T-helper 17 cell (primary cell): ENCODE data around the gene CELSR3. TPM values are rescaled to one million over a fixed set of nuclear protein-coding genes. Genes with fewer than 3 reads are reported as not detected.

ENCODE experiments used
- ATAC-seq: fragments of 150-1000 bp; cut with Tn5 transposase; 2 replicates; pipeline ENCODE4 v1.10.0; 2021; ENCODE audit warnings: mild to moderate bottlenecking, moderate library complexity
- DNase-seq, 3 donors: peaks; one replicate each; pipeline versions ENCODE4 v3.0.0 to v3.0.0-alpha.2; 2020 to 2021
- H3K9me3 ChIP-seq: one replicate; pipeline ENCODE4 v1.7.0; 2013; ENCODE audit warnings: low read length, mild to moderate bottlenecking; ENCODE audit not compliant: control insufficient read depth, poor library complexity, severe bottlenecking
- H3K27ac Mint-ChIP-seq: one replicate; pipeline ENCODE4 v1.8.0; 2022; ENCODE audit warnings: mild to moderate bottlenecking, moderate library complexity, mixed read lengths
- H3K27me3 Mint-ChIP-seq: one replicate; pipeline ENCODE4 v1.8.0; 2022; ENCODE audit warnings: mixed read lengths
- H3K36me3 Mint-ChIP-seq: one replicate; pipeline ENCODE4 v1.8.0; 2022; ENCODE audit warnings: low read depth, mixed read lengths
- H3K4me1 Mint-ChIP-seq: one replicate; pipeline ENCODE4 v1.8.0; 2022; ENCODE audit warnings: mild to moderate bottlenecking, mixed read lengths
- H3K4me3 Mint-ChIP-seq: one replicate; pipeline ENCODE4 v1.8.0; 2022; ENCODE audit warnings: mild to moderate bottlenecking, moderate library complexity, mixed read lengths
- total RNA-seq, 4 donors: library from RNA in 2 of 4; stranded (reverse) in 2 of 4; gene quantifications; one replicate each; pipeline ENCODE4 v1.2.3 and lab custom pipeline; 2022 to 2026

The CELSR3 gene
- total RNA-seq, 2 donors from 2014 or later = 6.0 to 6.9 TPM

DNA sequence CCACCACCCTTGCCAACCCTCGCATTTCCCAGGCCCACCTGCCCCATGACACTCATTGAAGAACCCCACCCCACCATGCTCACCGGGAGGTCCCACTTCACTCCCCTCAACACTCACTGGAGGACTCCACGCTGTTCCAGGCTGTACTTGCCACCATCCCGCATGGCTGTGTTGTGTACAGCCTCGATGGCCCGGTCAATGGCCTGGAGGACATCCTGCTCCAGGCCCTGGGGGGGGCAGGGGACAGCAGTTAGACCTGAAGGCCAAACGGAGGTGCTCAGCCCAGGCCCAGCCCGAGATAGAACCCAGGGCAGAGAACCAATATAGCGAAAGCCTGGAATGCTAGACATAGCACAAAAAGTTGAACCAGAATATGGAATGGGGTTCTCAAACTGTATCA lies 20.1 kb upstream of the CELSR3 start:
- H3K9me3 ChIP-seq = no peaks in the 10 kb centered on the region
- DNase-seq (no peak), ATAC-seq (no peak)
- Mint-ChIP-seq H3K27me3 (no peaks in the 10 kb centered on the region), H3K36me3 (peaks cover 6% of the 10 kb centered on the region), H3K4me3 (no peak overlapping the region), H3K27ac (peak overlapping the region; percentile 41), H3K4me1 (peaks cover 32% of the 10 kb centered on the region)

DNA sequence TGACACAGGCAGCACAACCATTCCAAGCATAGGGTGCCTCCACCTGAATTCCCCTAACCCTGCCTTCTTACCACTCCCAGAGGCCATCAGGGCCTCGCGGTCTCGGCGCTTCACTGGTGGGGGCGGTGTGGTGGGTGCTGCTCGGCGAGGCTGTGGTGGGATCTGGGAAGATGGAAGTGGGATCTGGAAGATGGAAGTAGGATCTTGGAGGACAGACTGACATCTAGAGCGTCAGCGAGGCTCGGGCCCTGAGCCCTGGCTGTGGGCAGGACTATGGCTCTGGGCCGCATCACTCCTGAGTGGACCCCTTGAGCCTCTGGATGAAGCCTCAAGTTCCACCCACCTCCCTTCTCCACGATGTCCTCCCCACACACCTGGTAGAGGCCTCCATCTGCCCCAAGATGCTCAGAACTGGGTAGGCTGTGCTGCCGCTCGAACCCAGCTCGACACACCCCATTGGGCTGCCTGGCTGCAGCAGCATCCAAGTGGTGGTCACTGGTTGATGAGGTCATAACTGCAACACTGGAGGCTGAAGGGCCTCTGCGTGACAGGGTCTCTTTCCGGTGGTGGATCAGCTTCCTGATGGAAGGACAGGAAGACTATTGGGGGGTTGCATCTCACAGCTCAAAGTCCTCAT lies 19.4 kb upstream of the CELSR3 start:
- ATAC-seq (no peak), DNase-seq (no peak)
- Mint-ChIP-seq H3K27ac (no peak overlapping the region), H3K36me3 (peaks cover 12% of the 10 kb centered on the region), H3K27me3 (no peaks in the 10 kb centered on the region), H3K4me3 (no peak overlapping the region), H3K4me1 (peaks cover 35% of the 10 kb centered on the region)
- H3K9me3 ChIP-seq = no peaks in the 10 kb centered on the region

DNA sequence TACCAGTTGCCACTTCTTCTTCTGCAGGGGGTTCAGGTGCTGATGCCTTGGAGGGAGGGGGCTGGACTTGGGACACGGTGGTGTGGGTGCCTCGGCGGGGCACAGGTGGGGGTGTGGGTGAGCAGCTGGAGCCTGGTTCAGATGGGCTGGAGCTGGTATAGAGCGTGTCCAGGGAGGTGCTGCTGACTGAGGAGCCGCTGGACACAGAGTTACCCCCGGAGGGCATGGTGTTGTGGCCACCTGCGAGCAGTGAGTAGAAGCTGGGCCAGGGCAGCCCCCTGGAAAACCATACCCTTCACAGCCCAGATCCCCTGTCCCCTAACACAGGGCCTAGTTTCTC lies 18.8 kb upstream of the CELSR3 start:
- Mint-ChIP-seq H3K4me1 (peaks cover 33% of the 10 kb centered on the region), H3K27me3 (no peaks in the 10 kb centered on the region), H3K27ac (no peak overlapping the region), H3K4me3 (no peak overlapping the region), H3K36me3 (peaks cover 12% of the 10 kb centered on the region)
- ATAC-seq (no peak), DNase-seq (no peak)
- H3K9me3 ChIP-seq = no peaks in the 10 kb centered on the region

DNA sequence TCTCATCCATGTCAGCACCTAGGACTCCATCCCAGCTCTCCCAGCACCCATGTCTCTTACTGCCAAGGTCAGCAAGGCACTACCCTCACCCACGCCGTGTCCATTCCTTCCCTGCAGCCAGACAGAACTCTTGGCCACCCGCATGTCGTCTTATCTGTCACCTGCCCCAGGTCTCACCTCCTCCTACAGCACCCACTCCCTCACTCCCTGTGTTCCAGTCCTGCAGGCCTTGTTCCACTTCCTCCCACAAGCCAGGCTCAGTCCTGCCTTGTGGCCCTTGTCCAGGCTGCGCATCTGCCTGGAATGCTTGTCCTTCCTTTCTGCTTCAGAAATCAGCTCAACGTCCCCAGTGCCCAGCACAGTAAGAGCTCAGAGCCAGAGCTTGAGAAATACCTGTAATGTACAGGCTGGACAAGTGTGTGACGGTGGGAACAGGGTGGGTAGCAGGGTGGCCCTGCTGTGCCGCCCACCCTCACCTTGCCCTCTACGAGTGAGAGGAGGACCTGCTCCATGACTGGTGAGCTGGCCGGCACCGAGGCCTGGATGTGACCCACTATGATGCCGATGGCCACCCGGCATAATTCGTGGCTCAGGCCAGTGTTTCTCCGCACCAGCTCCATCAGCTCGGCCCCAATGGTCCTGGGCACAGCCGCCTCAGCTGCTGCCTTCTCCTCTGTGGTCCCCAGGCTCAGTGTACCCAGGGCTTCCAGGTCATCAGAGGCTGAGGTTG lies 18.3 kb upstream of the CELSR3 start:
- no peaks in the 10 kb centered on the region for H3K27me3 Mint-ChIP-seq
- H3K9me3 ChIP-seq = no peaks in the 10 kb centered on the region
- peaks cover 32% of the 10 kb centered on the region for H3K4me1 Mint-ChIP-seq
- no peak overlapping the region for H3K27ac Mint-ChIP-seq
- no peak for DNase-seq
- ATAC-seq = no peak
- H3K4me3 Mint-ChIP-seq = no peak overlapping the region
- H3K36me3 Mint-ChIP-seq = peaks cover 12% of the 10 kb centered on the region

DNA sequence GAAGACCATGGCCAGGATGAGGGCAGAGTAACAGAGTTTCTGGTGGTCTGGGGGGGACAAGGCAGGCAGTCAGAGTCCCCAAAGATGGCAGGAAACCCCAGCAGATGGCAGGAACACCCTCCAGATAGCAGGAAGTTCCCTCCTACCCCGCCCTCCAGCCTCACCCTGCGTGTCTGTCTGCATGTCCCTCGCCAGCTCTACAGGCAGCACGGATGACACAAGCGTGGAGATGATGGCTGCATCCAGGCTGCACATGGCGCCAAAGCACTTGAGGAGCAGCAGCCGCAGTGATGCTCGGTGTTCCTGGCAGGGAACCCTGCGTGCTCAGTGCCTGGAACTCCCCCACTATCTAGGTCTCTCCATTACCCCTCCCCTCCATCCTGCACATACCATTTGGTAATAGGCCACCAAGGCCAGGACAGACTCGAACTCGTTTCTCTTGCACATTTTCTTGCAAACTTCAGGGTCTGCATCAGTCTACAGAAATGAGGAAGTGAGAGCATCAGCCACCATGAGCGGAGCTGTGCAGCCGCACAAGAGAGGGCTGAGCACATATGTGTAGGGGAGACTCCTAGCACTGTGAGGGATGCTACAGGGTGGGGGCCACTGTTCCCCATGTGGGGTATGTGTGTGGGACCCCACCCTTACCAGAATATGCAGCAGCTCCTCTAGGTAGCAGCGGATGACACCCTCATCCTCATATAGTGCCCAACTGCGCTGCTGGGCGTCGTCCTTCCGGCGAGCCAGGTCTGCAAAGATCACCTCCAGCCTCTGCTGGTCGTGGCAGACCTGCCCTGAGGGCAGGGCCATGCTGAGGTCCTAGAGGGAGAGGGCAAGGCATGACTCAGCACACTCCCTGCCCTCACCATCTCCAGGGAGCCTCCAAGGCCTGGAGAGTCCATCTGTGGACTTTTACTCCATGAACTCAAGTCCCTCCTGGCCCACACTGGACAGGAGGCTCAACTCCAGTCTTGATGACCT lies 17.0 kb upstream of the CELSR3 start:
- no peak overlapping the region for H3K27ac Mint-ChIP-seq
- DNase-seq (no peak), ATAC-seq (peak; percentile 37)
- H3K4me3 Mint-ChIP-seq = no peak overlapping the region
- H3K36me3 Mint-ChIP-seq = peaks cover 16% of the 10 kb centered on the region
- peaks cover 28% of the 10 kb centered on the region for H3K4me1 Mint-ChIP-seq
- H3K27me3 Mint-ChIP-seq = no peaks in the 10 kb centered on the region
- H3K9me3 ChIP-seq = no peaks in the 10 kb centered on the region

DNA sequence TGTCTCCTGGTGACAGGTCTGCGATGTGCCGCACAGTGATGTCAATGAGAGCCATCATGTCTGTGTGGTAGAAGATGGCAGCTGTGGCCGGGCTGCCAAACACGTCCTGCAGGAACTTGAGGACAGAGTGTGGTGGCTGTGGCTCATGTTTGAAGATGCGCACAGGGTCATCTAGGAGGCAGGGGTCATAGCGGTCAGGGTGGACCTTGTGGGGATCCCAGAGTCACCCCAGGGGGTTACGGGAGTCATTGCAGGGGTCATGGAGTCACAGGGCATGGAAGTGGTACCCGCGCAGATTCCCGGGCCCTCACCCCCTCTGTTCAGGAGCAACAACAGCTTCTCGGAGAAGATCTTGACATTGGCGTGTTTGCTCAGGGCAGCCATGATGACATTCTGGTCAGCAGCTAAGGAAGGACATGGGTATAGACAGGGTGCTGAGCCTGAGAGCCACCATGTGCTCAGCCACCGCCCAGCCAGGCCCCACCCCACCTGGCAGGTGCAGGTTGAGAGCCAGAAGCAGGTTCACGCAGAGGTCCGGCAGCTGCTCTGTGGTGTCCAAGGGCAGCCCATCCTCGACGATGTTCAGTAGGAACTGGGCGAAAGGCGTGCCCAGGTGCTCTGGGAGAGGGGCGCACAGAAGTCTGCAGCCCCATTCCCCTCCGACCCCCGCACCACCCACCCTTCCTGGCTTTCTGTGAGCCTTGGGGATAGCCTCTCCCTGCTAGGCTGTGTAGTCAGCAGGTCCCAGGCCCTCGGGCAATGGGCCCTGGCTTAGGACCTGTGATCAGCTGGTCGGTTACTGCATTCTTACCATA lies 16.1 kb upstream of the CELSR3 start:
- Mint-ChIP-seq H3K4me1 (peaks cover 22% of the 10 kb centered on the region), H3K4me3 (no peak overlapping the region), H3K36me3 (peaks cover 16% of the 10 kb centered on the region), H3K27ac (no peak overlapping the region), H3K27me3 (no peaks in the 10 kb centered on the region)
- DNase-seq (no peak), ATAC-seq (no peak)
- no peaks in the 10 kb centered on the region for H3K9me3 ChIP-seq

DNA sequence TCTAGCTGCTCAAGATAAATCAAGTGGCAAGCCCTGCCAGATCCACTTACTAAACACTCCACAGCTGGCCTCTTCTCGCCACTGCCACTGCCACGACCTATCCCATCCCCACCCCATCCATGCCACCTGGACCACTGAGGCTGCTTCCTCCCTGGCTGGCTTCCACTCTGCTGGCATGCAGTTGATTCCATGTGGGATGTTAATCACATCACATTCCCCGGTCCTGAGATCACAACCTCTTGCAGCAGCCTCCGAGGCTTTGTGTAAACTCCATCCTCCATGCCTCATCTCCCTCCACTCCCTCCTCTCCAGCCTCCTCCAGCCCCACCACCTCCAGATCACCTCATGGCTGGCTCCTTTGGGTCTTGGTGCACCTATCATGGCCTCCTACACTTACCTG lies 15.4 kb upstream of the CELSR3 start:
- Mint-ChIP-seq H3K4me3 (no peak overlapping the region), H3K4me1 (peaks cover 21% of the 10 kb centered on the region), H3K36me3 (peaks cover 16% of the 10 kb centered on the region), H3K27me3 (no peaks in the 10 kb centered on the region), H3K27ac (peak overlapping the region; percentile 22)
- DNase-seq (no peak), ATAC-seq (no peak)
- H3K9me3 ChIP-seq = no peaks in the 10 kb centered on the region

DNA sequence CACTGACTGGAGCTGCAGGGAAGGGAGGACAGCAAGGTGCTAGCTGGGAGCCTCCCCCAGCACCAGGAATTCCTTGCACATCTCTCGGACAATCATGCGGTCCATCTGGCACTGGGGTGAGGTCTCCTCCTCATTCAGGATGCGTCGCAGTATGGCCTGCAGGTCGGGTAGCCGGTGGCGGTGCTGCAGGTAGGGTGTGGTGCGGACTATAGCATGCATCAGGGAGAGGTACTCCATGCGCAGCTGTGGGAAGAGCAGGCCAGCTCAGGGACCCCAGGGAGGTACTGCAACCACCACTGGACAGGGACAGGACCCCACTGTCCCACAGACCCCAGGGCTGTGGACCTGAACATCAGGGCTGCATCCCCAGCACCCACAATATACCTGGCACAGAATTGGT lies 11.8 kb upstream of the CELSR3 start:
- no peak for ATAC-seq
- no peaks in the 10 kb centered on the region for H3K9me3 ChIP-seq
- peaks cover 11% of the 10 kb centered on the region for H3K4me1 Mint-ChIP-seq
- H3K27me3 Mint-ChIP-seq = no peaks in the 10 kb centered on the region
- H3K36me3 Mint-ChIP-seq = peaks cover 11% of the 10 kb centered on the region
- peak overlapping the region; percentile 53 for H3K27ac Mint-ChIP-seq
- H3K4me3 Mint-ChIP-seq = no peak overlapping the region
- DNase-seq = no peak

DNA sequence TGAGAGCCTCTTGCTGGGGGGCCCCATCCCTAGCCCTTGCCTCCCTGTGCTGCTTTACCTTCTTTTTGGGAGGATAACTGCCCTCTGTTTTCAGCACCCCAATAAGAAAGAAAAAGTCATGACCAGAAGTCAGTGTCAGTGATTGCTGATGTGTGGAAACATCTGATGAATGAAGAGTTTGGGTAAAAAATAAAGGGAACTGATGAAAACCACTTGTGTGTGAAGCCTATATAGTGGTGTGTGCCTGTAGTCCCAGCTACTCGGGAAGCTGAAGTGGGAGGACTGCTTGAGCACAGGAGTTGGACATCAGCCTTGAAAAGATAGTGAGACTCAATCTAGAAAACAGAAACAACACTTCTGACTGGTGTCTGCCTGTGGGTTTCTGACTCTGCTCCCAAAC lies 9.8 kb upstream of the CELSR3 start:
- ATAC-seq = no peak
- Mint-ChIP-seq H3K4me3 (no peak overlapping the region), H3K36me3 (peaks cover 7% of the 10 kb centered on the region)

DNA sequence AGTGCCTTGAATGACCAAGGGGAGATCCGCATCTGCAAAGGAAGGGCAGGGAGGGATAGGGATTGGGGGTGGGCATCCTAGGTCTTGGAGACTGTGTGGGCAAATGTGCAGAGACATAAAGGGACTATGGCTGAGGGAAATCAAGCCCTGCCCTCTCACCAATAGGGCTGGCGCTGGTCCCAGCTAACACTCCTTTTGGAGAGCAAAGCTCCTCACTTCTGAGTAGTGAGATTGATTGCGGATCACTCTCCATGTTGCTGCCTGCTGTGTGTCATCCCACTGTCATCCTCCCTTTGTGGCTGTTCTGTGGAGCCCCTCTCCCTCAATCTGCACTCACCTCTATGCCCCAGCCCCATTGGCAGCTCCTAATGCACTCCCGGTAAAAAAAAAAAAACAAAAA lies 2.2 kb upstream of the CELSR3 start:
- DNase-seq (no peak), ATAC-seq (no peak)
- H3K4me3 Mint-ChIP-seq = no peak overlapping the region
- peaks cover 8% of the 10 kb centered on the region for H3K4me1 Mint-ChIP-seq
- H3K27ac Mint-ChIP-seq = peak overlapping the region; percentile 67
- H3K9me3 ChIP-seq = no peaks in the 10 kb centered on the region
- H3K27me3 Mint-ChIP-seq = peaks cover 11% of the 10 kb centered on the region
- H3K36me3 Mint-ChIP-seq = no peaks in the 10 kb centered on the region

More for the DNA sequence above, 9.8 kb upstream of the CELSR3 start:
- H3K4me1 Mint-ChIP-seq = peaks cover 9% of the 10 kb centered on the region
- no peaks in the 10 kb centered on the region for H3K27me3 Mint-ChIP-seq
- H3K27ac Mint-ChIP-seq = peak overlapping the region; percentile 54
- H3K9me3 ChIP-seq = no peaks in the 10 kb centered on the region
- DNase-seq = no peak

DNA sequence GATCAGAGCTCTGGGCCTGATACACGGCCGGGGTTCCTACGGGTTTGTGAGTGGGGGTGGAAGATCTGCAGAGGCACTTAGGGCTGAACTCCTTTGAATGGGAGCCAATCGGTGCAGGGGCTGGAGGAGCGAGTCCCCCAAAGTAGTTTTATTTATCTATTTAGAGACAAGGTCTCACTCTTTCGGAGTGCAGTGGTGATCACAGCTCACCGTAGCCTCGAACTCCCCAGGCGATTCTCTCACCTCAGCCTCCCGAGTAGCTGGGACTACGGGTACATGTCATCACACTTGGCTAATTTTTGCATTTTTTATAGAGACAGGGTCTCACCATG lies 1.6 kb upstream of the CELSR3 start:
- ATAC-seq (no peak), DNase-seq (no peak)
- Mint-ChIP-seq H3K36me3 (no peaks in the 10 kb centered on the region), H3K27me3 (peaks cover 11% of the 10 kb centered on the region), H3K27ac (peak overlapping the region; percentile 67), H3K4me1 (peaks cover 8% of the 10 kb centered on the region), H3K4me3 (peak overlapping the region; percentile 87)
- H3K9me3 ChIP-seq = no peaks in the 10 kb centered on the region

DNA sequence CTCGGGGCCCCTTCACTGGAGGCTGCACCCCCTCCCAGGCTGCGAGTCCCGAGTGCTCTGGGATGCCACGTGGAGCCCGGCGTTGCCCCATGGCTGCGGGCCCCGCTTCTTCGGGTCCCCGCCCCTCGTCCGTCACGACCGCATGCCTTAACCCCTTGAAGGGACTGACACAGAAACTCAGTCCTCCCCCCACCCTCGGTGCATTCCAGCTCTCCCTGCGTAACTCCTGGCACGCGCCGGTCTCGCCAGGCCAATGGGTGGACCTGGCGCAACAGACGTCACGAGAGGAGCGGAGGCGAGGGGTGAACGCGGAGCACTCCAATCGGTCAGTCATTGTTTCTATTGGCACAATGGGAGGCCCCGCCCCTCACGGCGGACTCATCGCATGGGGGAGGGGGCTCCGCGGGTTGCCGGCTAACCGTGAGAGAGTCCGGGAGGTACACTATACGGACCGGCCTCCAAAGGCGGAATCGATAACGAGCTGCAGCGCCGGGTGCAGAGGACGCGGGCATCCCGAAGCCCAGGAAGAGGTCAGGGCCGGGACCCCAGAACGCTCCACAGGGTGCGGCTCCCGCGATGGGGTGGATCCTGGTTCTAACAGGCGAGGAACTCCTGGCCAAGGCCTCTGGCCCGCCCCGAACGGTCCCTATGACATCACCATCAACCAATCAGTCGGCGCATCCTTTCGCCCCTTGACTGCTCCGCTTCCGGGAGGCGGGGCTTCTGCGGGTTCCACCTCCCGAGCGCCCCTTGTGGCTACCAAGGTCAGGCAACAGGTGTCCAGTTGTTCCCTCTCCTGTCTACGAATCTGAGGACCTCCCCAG lies 1.0 kb upstream of the CELSR3 start:
- Mint-ChIP-seq H3K4me3 (peak overlapping the region; percentile 87), H3K27me3 (peaks cover 11% of the 10 kb centered on the region), H3K4me1 (peaks cover 8% of the 10 kb centered on the region), H3K36me3 (no peaks in the 10 kb centered on the region), H3K27ac (peak overlapping the region; percentile 67)
- H3K9me3 ChIP-seq = no peaks in the 10 kb centered on the region
- ATAC-seq (peak; percentile 86), DNase-seq (peak; percentile 79 to 84 (median 80))
